NB4 (cell line): ENCODE measurements around the gene CSTF1.

Source experiments
- DNase-seq: peaks from one replicate; pipeline ENCODE4 v3.0.0; 2010; ENCODE audit warnings: low read depth
- H3K4me3 ChIP-seq: one replicate; pipeline ENCODE4 v1.5.1; 2011; ENCODE audit warnings: mild to moderate bottlenecking, low read depth, low read length, moderate library complexity
- CTCF ChIP-seq: IDR thresholded peaks from one replicate; pipeline ENCODE4 v1.5.1; 2012; ENCODE audit warnings: low read depth, low read length
- MYC ChIP-seq: IDR thresholded peaks from 2 replicates; pipeline ENCODE4 v1.6.1; 2011; ENCODE audit warnings: low read depth, low read length
- POLR2A ChIP-seq: IDR thresholded peaks from 2 replicates; pipeline ENCODE4 v1.6.1; 2011; ENCODE audit warnings: mild to moderate bottlenecking; ENCODE audit not compliant: insufficient read length; ENCODE audit errors: extremely low read depth
- TF ChIP-seq, protein P1 (sequence below): IDR thresholded peaks from 2 replicates; pipeline ENCODE4 v1.6.1; 2011; ENCODE audit warnings: low read depth, low read length

CSTF1 gene

DNA sequence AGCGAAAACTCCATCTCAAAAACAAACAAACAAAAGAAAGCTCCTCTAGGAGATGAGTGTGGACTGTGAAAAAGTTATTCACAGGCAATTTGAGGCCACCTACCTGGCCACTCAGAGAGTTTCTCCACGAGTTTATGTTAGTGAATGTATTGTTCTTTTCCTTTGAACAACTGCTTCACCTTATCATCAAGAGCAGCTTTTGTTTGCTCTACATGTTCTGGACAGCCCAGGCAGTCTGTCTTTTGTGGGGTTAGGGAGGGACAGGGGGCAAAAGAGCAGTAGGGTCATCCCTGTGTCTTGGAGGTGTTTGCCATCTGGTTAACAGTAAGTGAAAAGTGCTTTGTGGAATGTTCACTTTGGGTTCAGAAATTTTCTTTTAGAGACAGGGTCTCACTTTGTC is 27.6 kb downstream of the CSTF1 start:
- DNase-seq: no peak
- no peak for TF ChIP-seq CTCF
- TF ChIP-seq, protein P1, sequence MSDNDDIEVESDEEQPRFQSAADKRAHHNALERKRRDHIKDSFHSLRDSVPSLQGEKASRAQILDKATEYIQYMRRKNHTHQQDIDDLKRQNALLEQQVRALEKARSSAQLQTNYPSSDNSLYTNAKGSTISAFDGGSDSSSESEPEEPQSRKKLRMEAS: no peak
- H3K4me3 ChIP-seq: no peak overlapping the region

DNA sequence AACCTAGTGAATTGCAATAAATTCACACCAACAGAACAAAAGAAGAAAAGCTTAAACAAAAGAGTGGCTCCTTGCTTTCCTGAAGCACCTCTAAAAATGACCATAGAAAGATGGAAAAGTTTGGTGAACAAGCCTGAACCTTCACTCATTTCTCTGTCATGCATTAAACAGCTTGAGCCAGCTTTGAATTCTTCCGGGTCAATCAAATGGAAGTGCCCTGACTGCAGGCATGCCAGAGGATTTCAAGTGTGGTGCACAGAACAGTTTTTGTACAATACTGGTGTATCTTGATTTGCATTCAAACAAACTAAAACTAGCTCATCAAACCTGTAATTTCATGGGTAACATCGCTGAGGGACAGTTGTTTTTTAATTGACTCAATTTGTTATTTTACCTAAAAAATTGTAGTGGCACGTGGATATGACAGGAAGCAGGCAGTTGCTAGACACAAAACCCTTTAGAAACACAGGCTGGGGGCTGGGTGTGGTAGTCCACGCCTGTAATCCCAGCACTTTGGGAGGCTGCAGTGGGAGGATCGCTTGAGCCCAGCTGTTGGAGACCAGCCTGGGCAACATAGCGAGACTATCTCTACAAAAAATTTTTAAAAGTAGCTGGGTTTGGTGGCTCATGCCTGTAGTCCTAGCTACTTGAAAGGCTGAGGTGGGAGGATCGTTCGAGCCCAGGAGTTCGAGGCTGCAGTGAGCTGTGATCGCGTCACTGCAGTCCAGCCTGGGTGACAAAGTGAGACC is 28.7 kb downstream of the CSTF1 start:
- no peak overlapping the region for H3K4me3 ChIP-seq
- no peak for DNase-seq
- no peak for TF ChIP-seq POLR2A
- TF ChIP-seq CTCF: no peak
- TF ChIP-seq, protein P1: no peak
- TF ChIP-seq MYC: no peak

GRCh38 chr20:56422076-56422823 is 29.8 kb downstream of the CSTF1 start:
- peak; percentile 85 for DNase-seq
- H3K4me3 ChIP-seq: peak overlapping the region; percentile 51
- TF ChIP-seq MYC: no peak
- TF ChIP-seq, protein P1: 0 out of 2 replicates have a peak, but pooled peaks have one; percentile 16

DNA sequence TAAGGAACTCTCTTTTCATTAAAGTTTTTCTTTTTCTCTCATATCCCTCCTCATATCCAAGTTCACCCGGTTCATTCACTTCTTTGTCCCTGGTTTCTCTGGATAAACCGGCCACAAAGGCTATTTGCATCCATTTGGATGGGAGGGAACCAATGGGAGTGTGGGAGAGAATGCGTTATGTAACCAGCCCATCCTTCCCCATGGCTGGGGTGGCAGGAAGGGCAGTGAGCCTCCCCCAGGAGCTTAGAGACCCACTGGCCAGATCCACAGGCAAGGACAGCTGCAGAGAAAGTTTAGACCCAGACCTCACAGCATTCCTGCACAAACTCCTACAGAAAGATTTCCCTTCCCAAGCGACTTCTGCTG is 30.4 kb downstream of the CSTF1 start:
- TF ChIP-seq POLR2A (no peak), MYC (no peak), CTCF (no peak)
- TF ChIP-seq, protein P1: no peak
- peak overlapping the region; percentile 51 for H3K4me3 ChIP-seq
- DNase-seq: peak; percentile 74

DNA sequence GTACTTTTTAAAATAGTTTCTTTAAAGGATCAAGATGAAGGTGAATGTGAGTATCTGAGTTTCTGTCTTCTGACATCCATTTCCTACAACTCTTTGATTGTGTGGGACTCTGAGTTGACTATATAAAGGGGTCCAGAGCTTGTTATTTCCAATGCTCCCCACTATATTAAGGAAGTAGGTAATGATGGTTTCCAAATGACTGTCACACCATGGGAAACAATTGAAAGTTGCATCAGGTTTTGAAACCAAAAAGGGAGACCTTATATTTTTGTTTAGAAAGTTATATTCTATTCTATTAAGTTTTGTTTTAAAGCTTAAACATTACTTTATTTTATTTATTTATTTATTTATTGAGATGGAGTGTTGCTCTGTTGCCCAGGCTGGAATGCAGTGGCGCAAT is 30.8 kb downstream of the CSTF1 start:
- DNase-seq: no peak
- TF ChIP-seq, protein P1: no peak
- TF ChIP-seq POLR2A (no peak), CTCF (no peak), MYC (no peak)

DNA sequence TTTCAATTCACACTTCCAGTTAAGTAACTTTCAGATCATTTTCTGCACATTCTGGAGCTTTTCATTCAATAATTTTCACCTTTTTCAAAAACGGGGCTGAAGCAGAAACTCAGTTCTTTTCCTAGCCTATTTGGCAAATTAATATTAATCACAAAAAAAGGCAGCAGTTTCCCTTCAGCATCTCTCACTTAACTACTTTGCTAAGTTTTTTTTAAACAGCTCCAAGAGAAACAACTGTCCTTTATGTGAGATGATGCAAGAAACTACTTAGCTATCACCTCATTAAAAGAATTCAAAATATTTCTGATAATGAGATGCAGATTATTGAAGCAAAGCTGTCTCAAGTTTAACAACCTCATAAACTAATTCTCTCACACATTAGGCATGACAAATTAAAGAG is 31.4 kb downstream of the CSTF1 start:
- TF ChIP-seq CTCF: no peak
- no peak for TF ChIP-seq MYC
- TF ChIP-seq POLR2A: no peak
- TF ChIP-seq, protein P1: no peak
- no peak for DNase-seq
- no peak overlapping the region for H3K4me3 ChIP-seq

More for the DNA sequence above, 30.8 kb downstream of the CSTF1 start:
- peak overlapping the region; percentile 51 for H3K4me3 ChIP-seq
